ENCODE data around the gene CTTN.

Gene CTTN

DNA sequence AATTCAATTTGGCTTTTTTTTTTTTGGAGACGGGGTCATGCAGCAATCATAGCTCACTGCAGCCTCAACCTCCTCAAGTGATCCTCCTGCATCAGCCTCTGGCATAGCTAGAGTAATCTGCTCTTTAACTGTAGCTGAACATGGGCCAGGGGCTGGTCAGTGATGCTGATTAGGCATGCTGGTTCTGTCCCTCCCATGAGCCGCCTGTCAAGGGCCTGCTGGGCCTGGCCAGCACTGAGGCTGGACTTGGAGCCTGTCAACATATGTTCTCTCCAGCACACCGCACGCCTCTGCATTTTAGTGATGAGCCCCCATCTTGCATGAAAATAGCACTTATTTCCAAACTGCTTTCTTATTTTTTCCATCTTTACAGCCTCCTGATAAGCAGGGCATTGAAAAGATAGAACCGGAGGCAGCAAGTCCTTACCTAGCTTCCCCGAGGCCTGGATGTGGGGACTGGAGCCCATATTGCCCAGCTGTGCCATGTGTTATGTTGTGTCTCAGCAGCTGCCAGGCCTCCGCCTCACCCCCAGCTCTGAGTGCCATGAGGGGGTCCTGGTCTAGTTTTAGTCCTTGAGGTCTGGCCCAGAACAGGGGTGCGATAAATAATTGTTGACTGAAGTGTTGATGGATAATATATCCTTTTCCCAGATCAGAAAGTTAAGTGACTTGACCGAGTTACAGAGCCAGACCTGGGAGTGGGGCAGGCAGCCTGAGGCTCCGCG, 80.0 kb downstream of the CTTN start:
- no peak for DNase-seq

DNA sequence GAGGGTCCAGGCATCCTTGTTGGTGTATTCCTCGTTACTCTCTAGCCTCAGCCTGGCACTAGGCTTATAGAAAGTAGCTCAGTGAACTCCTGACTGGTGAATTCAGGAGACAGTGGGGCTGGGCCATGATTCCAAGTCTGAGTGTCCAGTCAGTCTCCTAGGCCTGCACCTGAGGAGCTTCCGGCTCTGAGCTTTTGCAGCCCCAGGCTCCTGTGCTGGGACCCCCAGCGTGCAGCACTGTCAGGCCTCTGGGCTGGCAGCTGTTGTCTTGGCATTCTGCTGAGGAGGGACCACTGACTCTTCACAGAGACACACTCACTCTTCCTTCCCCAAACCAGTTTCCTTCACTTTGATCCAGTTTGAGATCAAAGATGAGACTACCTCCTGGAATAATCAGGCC, 82.4 kb downstream of the CTTN start:
- DNase-seq, result no peak

GRCh38 chr11:70481625-70482528, 83.5 kb downstream of the CTTN start:
- DNase-seq, result no peak

GRCh38 chr11:70482529-70482917, 84.2 kb downstream of the CTTN start:
- DNase-seq, result no peak

GRCh38 chr11:70483077-70483861, 84.9 kb downstream of the CTTN start:
- peak; percentile 1 for DNase-seq

DNA sequence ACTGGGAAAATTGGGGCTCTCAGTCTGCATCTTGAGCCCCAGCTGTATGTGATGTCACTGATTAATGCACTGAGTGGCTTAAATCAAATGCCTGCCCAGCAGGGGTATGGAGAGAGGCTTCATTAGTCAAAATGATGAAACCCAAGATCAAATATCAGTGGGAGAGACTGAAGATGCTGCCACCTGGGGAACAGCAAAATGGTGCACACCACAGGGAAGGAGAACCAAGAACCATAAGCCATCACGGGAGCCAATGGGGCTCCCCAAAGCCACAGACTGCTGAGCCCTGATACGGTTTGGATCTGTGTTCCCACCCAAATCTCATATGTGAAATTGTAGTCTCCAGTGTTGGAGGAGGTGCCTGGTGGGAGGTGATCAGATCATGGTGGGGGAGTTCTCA, 85.6 kb downstream of the CTTN start:
- DNase-seq, result no peak

- DNase-seq, result no peak
These were observed 87.1 kb downstream of the CTTN start for GRCh38 chr11:70485326-70486025.

- DNase-seq, result no peak
These were observed 87.7 kb downstream of the CTTN start for GRCh38 chr11:70486026-70486415.

Measured in fibroblast of skin of right biceps (primary cell).